ENCODE measurements around the gene SUPT3H. TPM values are rescaled to one million over a fixed set of nuclear protein-coding genes. Genes with fewer than 3 reads are reported as not detected.

Gene SUPT3H
- polyA plus RNA-seq, 3 donors: 2.4 to 3.5 (median 2.5) TPM

GRCh38 chr6:45082091-45082490, 295.6 kb downstream of the SUPT3H start:
- no peaks in the 10 kb centered on the region for H3K27me3 Mint-ChIP-seq (ENCODE audit: low read depth in 3 of 3)
- TF ChIP-seq CTCF (IDR thresholded peaks at IDR 0.05): no peak
- Histone ChIP-seq H3K79me2 (ENCODE audit: insufficient read depth, low read length) (no peaks in the 10 kb centered on the region), H3K27ac (ENCODE audit: low read depth in 1 of 2, low read length in 2 of 2) (no peak overlapping the region), H3K9me3 (replicated peaks in 1 of 2; ENCODE audit: control insufficient read depth in 1 of 2, insufficient read depth in 1 of 2, low read length in 2 of 2) (peaks cover 6 to 12% of the 10 kb centered on the region in 2 donors), H3K9ac (ENCODE audit: insufficient read depth, low read length, poor library complexity, severe bottlenecking) (no peak overlapping the region), H3K36me3 (replicated peaks in 1 of 2; ENCODE audit: control insufficient read depth in 1 of 2, insufficient read depth in 2 of 2, low read length in 2 of 2) (no peaks in the 10 kb centered on the region), H3K4me3 (replicated peaks in 1 of 3; ENCODE audit: low read depth in 2 of 3, low read length in 3 of 3) (no peak overlapping the region), H4K20me1 (ENCODE audit: insufficient read depth, low read length) (no peaks in the 10 kb centered on the region), H3K4me1 (ENCODE audit: control insufficient read depth in 1 of 2, insufficient read depth in 2 of 2, low read length in 2 of 2) (no peaks in the 10 kb centered on the region), H3K27me3 (ENCODE audit: control insufficient read depth in 2 of 2, insufficient read depth in 2 of 2, low read length in 2 of 2) (no peaks in the 10 kb centered on the region), H3K4me2 (replicated peaks; ENCODE audit: extremely low read depth, low read length, poor library complexity, severe bottlenecking) (no peak overlapping the region), H2AFZ (ENCODE audit: insufficient read depth, low read depth, low read length, poor library complexity, severe bottlenecking) (no peak overlapping the region)
- intact Hi-C loops (cut with micrococcal nuclease): no loop called here
- H3K4me1 Mint-ChIP-seq: no peaks in the 10 kb centered on the region
- H3K4me3 Mint-ChIP-seq: no peak overlapping the region
- DNase-seq: no peak
- WGBS (ENCODE audit: insufficient coverage): no CpG with 5 or more reads among the region's 1 CpG
- peaks cover 0 to 3% of the 10 kb centered on the region in 2 donors for H3K36me3 Mint-ChIP-seq
- peaks cover 4 to 23% (median 18%) of the 10 kb centered on the region in 7 donors for H3K9me3 Mint-ChIP-seq
- no peak overlapping the region for H3K27ac Mint-ChIP-seq

GRCh38 chr6:45081634-45082033, 296.1 kb downstream of the SUPT3H start:
- Mint-ChIP-seq H3K27me3 (ENCODE audit: low read depth in 3 of 3) (no peaks in the 10 kb centered on the region), H3K36me3 (peaks cover 0 to 3% of the 10 kb centered on the region in 2 donors), H3K27ac (no peak overlapping the region), H3K9me3 (peaks cover 4 to 25% (median 18%) of the 10 kb centered on the region in 7 donors), H3K4me3 (no peak overlapping the region), H3K4me1 (no peaks in the 10 kb centered on the region)
- no peak for DNase-seq
- H2AFZ ChIP-seq (ENCODE audit: insufficient read depth, low read depth, low read length, poor library complexity, severe bottlenecking): no peak overlapping the region
- H4K20me1 ChIP-seq (ENCODE audit: insufficient read depth, low read length): no peaks in the 10 kb centered on the region
- no peak overlapping the region for H3K4me3 ChIP-seq (replicated peaks in 1 of 3; ENCODE audit: low read depth in 2 of 3, low read length in 3 of 3)
- no peak for TF ChIP-seq CTCF (IDR thresholded peaks at IDR 0.05)
- no peak overlapping the region for H3K27ac ChIP-seq (ENCODE audit: low read depth in 1 of 2, low read length in 2 of 2)
- no peaks in the 10 kb centered on the region for H3K4me1 ChIP-seq (ENCODE audit: control insufficient read depth in 1 of 2, insufficient read depth in 2 of 2, low read length in 2 of 2)
- H3K79me2 ChIP-seq (ENCODE audit: insufficient read depth, low read length): no peaks in the 10 kb centered on the region
- H3K4me2 ChIP-seq (replicated peaks; ENCODE audit: extremely low read depth, low read length, poor library complexity, severe bottlenecking): no peak overlapping the region
- no peak overlapping the region for H3K9ac ChIP-seq (ENCODE audit: insufficient read depth, low read length, poor library complexity, severe bottlenecking)
- intact Hi-C loops (cut with micrococcal nuclease): no loop called here
- H3K9me3 ChIP-seq (replicated peaks in 1 of 2; ENCODE audit: control insufficient read depth in 1 of 2, insufficient read depth in 1 of 2, low read length in 2 of 2): peaks cover 6 to 12% of the 10 kb centered on the region in 2 donors
- WGBS (ENCODE audit: insufficient coverage): no CpG with 5 or more reads among the region's 1 CpG
- no peaks in the 10 kb centered on the region for H3K36me3 ChIP-seq (replicated peaks in 1 of 2; ENCODE audit: control insufficient read depth in 1 of 2, insufficient read depth in 2 of 2, low read length in 2 of 2)
- no peaks in the 10 kb centered on the region for H3K27me3 ChIP-seq (ENCODE audit: control insufficient read depth in 2 of 2, insufficient read depth in 2 of 2, low read length in 2 of 2)
